ENCODE data around the gene RPL6.
"Not testable (repeated sequence)": the region's sequence is repeated elsewhere in the genome, so short reads cannot be mapped to it uniquely, and the experiment has no call there.

RPL6 gene

DNA sequence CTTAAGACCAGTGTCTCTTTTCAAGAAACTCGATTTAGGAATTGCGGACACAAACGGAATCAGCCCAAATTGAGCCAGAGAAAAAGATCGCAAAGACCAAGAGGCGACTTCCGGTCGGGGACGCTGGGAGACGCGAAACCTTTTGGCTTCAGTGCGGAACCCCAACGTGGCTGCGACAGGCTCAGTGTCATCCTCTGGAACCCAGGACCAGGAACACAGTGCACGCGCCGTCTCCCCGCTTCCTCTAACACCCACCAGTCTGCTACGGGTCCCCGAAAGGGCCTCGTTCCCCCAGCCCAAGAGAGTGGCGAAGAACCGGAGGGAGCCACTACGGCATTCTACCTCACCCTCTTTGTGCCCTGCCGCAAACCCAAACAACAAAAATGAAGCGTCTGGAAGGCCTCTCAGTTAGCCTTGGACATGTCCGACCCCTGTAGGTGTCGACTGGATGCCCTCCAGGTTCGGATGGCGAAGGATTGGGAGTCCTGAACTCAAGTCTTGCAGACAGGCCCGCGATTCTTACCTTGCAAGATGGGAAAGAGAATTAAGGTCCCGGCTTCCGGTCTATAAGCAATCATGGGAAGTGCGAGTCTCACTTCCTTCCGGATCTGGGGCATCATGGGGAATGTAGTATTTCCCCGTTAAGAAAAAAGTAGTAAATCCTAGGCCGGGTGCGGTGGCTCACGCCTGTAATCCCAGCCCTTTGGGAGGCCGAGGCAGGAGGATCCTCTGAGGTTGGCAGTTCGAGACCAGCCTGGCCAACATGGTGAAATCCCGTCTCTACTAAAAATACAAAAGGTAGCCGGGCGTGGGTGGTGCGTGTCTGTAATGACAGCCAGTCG, at the start of gene RPL6:
RPL6 (minus strand) TSS at position 542 of the 842 bp plus-strand sequence. CDS start 949 bp downstream, outside the sequence.
- peak; percentile 83 for DNase-seq

DNA sequence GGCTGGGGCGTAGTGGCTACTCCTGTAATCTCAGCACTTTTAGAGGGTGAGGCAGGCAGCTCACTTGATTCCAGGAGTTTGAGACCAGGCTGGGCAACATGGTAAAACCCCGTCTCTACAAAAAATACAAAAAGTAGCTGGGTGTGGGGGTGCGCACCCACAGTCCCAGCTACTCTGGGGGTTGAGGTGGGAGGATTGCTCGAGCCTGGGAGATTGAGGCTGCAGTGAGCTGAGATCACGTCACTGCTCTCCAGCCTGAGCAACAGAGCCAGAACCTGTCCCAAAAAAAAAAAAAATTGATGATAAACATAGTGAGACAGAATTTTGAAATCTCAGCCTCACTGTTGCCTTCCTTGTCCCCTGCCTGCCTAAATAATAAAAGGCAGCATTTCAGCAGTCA, 49.3 kb upstream of the RPL6 start:
- no peak for DNase-seq

DNA sequence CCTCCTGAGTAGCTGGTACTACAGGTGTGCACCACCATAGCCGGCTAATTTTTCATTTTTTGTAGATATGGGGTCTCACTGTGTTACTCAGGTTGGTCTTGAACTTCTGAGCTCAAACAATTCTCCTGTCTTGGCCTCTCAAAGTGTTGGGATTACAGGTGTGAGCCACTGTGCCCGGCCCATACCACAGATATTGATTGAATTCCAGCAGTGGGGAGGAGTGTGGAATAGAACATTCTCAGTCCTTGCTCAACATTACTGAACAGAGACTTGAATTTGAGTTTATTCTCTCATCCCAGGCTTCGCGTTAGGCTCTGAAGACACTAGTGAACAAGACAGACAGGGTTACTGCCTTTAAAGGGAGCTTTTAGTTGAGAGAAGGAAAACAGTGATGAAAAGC, 48.9 kb upstream of the RPL6 start:
- DNase-seq: no peak

DNA sequence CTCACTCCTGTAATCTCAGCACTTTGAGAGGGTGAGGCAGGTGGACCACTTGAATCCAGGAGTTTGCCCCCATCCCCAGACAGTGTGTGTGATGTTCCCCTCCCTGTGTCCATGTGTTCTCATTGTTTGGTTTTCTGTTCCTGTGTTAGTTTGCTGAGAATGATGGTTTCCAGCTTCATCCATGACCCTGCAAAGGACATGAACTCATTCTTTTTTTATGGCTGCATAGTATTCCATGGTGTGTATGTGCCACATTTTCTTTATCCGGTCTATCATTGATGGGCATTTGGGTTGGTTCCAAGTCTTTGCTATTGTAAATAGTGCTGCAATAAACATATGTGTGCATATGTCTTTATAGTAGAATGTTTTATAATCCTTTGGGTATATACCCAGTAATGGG, 47.7 kb upstream of the RPL6 start:
- DNase-seq: not testable (repeated sequence)

DNA sequence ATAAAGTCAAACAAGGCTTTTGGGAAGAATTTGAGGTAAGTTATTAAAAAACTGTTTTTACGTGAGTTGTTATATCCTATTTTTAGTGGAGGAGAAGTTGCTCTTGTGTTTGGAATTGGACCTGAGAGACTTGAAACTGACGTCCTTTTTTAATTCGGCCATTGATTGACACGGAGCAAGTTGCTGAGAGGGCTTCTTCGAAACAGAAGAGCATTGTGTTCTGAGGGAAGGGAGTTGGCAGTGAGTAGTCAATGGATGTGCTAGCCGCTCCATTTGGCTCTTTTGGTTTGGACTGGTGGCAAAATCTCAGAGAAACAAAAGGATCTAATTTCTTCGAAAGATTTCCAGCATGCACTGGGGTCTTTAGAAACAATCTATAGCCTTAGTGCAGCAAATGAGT, 46.6 kb upstream of the RPL6 start:
- no peak for DNase-seq

DNA sequence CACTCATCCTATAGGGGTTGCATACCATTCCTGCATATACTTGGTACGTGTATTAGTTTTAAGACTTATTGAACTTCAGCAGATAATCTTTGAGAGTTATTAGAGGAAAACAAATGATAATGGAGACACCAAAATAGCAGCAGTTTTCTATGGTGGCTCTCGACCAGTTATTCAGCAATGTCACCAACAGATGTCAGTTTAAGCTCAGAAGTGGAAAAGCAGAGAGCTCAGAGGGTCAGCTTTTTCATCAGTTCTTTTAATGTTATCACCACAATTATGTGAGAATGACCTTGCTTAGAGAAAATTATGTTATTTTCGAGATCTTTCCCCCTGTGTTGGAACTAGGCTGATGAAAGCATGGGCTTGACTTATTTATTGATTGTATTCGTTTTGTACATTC, 41.3 kb upstream of the RPL6 start:
- DNase-seq: no peak

DNA sequence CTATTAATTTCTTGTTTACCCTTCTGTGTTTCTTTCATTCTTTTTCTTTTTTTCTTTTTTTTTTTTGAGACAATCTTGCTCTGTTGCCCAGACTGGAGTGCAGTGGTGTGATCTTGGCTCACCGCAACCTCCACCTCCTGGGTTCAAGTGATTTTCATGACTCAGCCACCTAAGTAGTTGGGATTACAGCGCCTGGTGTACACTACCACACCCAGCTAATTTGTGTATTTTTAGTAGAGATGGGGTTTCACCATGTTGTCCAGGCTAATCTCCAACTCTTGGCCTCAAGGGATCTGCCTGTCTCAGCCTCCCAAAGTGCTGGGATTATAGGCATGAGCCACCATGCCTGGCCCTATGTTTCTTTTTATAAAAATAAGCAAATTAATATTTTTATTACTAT, 38.8 kb upstream of the RPL6 start:
- DNase-seq: not testable (repeated sequence)

DNA sequence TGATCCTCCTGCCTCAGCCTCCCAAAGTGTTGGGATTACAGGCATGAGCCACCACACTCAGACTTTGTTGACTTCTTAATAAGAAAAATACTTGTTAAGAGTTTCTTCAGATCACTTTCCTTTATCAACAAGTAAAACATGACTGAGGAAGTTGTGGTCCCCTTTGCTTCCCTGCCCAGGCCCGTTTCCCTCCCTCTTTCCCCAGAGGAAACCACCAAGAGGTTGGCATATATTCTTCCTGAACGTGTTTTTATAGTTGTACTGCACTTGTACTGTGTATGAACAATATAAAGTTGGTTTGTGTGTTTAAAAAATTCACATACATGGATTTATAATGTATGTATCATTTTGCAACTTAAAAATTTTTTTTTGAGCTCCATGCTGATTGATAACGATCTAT, 37.7 kb upstream of the RPL6 start:
- DNase-seq: no peak

DNA sequence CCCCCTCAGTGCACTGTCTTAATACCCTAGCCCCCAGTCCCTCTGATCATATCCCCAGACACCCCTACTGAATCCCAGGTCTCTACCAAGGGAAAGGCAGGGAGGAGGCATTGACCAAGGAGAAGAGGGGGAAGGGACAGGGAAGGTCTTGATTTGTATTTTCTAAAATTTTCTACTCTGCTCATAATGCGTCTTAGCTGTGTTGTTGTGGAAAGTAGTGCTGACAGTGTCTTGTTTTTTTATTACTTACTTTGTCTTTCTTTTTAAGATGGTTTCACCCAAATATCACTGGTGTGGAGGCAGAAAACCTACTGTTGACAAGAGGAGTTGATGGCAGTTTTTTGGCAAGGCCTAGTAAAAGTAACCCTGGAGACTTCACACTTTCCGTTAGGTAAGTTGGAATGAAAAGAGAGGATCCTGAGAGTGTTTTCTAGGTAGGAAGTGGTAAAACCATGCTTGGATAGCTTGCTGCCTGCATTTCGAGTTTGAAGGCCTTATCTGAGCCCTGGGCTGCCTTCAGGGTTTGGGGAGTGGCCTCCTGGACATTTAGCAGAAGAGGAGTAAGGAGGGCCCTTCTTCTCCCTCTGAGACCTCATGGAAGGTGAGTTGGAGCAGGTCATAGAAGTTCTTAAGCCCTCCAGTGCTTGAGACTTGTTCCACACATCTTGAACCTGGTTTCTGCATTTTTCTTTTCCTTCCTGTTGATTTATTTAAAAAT, 36.8 kb upstream of the RPL6 start:
- no peak for DNase-seq

DNA sequence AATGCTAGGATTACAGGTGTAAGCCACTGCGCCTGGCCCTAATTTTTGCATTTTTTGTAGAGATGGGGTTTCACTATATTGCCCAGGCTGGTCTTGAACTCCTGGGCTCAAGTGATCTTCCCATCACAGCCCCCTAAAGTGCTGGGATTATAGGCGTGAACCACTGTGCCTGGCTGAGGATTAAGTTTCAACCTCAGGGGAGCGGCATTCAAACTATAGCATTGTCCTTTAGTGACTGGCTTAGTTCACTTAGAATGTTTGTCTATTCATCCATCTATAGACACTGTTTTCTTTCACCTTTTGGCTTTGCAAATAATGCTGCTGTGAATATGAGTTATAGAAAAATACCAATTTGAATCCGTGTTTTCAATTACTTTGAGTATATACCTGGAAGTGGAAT, 34.5 kb upstream of the RPL6 start:
- no peak for DNase-seq

DNA sequence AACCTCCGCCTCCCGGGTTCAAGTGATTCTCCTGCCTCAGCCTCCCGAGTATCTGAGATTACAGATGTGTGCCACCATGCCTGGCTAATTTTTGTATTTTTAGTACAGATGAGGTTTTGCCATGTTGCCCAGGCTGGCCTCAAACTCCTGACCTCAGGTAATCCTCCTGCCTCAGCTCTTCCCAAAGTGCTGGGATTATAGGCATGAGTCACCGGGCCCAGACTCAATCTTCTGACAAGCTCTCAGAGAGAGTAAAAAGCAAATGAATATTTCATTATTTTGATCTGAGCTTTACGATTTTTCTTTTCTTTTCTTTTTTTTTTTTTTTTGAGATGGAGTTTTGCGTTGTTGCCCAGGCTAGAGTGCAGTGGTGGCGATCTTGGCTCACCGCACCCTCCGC, 31.2 kb upstream of the RPL6 start:
- DNase-seq: not testable (repeated sequence)

DNA sequence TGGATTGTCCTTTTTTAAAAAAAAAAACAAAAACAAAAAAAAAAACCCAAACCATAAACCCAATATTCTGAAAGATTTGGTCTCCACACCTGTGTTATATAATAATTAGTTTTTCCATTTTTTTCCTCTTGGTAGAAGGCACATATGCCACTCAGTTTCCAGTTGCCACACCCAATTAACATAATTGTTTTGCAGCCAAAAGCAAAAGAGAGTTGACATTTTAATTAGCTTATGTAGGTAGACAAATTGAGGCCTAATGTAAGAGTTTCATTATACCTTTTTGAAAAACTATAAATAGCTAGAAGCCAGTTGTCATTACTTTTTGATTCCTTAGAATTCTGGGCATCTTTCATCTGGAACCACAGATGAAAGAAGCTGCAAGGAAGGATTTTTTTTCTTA, 30.4 kb upstream of the RPL6 start:
- DNase-seq: no peak

DNA sequence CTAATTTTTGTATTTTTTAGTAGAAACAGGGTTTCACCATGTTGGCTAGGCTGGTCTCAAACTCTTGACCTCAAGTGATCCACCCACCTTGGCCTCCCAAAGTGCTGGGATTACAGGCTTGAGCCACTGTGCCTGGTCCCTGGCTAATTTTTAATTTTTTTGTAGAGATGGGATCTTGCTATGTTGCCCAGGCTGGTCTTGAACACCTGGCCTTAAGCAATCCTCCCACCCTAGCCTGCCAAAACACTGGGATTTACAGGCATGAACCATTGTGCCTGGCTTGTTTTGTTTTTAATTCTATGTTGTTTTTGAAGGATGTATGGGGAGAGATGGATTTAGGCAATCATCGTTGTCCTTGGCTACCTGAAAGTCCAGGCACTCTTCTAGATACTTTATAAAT, 29.2 kb upstream of the RPL6 start:
- not testable (repeated sequence) for DNase-seq

DNA sequence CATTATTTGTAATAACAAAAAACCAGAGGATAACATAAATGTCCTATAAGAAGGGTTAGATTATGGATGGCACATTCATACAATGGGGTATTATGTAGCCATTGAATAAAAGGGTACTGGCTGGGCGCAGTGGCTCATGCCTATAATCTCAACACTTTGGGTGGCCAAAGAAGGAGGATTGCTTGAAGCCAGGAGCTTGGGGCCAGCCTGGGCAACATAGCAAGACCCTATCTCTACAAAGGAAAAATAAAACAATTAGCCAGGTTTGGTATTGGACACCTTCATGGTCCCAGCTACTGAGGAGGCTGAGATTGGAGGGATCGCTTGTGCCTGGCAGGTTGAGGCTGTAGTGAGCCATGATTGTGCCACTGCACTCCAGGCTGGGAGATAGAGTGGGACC, 24.1 kb upstream of the RPL6 start:
- no peak for DNase-seq

DNA sequence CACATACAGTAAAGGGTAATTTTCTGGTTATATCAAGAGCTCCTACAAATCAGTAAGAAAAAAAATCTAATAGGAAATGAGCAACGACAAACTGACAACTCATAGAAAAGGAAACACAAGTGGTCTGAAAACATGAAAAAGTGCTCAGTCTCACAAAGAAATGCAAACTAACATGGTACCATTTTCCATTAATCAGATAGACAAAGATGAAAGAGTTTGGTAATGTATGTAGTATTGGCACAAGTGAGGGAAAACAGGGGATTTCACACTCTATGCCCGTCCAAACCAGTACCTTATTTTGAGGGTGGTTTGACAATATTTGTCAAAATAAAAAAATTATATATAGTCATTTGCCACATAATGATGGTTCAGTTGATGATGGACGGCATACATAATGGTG, 22.6 kb upstream of the RPL6 start:
- DNase-seq: no peak

DNA sequence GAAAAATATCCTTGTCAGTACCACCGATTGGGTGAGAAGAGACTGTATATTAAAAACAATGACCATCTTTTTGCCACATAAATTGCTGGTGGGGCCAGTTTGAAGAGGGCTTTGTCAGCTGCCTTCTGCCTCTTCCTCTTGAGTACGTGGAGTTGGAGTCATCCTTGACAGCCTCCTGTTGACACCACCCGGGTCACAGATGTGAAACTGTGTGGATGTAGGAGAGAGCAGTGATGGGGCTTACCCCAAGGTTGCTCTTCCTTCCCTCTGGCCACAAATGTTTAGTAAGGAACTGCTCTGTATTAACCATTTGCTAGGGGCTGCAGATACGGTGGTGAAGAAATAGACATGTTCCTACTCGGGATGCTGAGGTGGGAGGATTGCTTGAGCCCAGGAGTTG, 21.5 kb upstream of the RPL6 start:
- no peak for DNase-seq

DNA sequence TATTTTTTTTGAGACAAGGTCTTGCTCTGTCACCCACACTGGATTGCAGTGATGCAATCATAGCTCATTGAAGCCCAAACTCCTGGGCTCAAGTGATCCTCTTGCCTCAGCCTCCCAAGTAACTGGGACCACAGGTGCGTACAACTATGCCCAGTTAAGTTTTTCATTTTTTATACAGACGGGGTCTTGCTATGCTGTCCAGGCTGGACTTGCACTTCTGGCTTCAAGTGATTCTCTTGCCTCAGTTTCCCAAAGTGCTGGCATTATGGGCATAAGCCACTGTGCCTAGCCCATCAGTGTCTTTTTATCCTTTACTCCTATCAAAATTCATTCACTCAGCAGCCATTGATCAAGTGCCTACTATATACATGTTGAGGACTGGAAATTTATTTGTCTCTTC, 18.4 kb upstream of the RPL6 start:
- DNase-seq: no peak

DNA sequence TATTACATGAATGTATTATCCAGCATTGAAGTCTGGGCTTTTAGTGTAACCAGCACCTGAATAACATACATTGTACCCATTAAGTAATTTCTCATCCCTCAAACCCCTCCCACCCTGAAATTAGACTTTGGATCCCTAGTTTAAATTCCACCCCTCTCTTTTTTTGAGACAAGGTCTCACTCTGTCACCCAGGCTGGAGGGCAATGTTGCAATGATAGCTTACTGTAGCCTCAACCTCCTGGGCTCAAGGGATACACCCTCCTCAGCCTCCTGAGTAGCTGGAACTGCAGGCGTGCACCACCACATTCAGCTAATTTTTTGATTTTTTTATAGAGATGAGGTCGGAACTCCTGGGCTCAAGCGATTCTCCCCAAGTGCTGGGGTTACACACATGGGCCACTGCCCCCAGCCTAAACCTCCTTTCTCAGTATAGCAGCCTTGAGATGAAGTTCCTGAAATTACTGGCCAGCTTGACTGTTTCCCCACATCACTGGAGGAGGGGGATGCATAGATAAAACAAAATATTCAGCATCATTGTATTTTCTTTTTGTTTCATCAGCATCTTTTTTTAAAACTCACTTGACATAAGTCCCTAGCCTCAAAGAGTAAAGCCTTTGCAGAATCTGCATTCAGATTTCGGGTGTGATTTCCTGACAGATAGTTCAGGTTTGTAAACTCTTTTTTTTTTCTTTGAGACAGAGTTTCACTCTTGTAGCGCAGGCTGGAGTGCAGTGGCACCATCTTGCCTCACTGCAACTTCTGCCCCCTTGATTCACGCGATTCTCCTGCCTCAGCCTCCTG, 16.4 kb upstream of the RPL6 start:
- DNase-seq: no peak

DNA sequence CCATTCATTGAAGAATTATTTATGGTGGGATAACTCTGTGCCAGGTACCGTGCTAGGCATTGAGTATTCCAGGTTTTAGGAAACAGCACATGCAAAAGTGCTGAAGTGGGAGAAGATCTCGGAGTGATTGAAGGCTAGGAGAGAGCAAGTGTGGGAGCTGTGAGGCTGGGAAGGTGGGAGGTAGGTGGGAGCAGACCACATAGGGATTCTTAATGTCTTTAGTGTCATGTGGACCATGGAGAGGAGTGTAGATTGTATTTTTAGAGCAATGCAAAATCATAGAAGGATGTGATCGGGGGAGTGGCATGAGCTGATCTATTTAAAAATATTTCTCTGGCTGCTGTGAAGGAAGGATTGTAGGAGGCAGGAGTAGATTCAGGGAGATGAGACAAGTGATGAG, 14.7 kb upstream of the RPL6 start:
- DNase-seq: no peak

DNA sequence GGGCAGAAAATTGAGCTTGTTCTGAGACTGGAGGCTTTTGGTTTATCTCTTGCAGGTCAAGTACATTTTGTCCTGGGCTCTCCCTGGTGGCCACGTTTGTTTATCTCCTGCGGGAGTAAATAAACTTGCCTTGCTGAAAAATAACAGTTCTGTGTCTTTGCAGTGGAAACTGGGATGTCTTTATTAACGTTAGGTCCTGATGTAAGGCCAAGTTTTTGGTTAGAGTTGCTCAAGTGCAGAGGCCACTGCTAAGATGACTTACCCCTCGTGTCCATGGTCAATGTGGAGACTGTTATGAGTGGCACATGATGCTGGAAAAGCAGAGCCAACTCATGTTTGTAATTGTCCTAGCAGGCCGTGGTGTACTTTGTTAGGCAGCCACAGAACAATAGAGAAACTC, 13.1 kb upstream of the RPL6 start:
- DNase-seq: no peak

DNA sequence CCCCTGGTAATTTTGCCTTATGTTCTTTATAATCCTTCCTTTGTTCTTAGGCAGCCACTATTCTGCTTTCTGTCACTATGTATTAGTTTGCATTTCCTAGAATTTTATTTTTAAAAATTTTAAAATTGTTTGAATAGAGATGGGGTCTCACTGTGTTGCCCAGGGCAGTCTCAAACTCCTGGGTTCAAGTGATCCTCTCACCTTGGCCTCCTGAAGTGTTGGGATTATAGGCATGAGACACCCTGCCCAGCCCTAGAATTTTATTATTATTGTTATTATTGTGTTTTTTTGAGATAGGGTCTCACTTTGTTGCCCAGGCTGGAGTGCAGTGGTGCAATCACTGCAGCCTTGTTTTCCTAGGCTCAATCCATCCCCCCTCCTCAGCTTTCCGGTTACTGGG, 12.0 kb upstream of the RPL6 start:
- no peak for DNase-seq

DNA sequence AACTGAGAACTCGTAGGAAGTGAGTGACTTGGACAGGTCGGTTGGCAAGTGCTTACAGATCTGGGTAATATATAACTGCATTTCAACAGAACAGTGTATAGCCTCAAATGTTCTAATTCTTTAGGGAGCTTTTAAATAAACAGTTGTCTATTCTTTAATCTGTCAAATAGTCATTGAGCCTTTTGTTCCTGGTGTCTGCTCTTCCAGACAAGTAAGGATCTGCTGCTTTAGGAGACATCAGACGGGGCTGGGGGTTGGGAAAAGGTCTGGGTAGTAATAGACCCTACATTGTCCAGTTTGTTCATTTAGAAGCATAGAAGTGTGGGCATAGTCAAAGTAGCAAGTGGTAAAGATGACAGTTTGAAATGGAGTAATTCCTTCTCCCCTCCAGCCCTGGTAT, 11.3 kb upstream of the RPL6 start:
- no peak for DNase-seq

DNA sequence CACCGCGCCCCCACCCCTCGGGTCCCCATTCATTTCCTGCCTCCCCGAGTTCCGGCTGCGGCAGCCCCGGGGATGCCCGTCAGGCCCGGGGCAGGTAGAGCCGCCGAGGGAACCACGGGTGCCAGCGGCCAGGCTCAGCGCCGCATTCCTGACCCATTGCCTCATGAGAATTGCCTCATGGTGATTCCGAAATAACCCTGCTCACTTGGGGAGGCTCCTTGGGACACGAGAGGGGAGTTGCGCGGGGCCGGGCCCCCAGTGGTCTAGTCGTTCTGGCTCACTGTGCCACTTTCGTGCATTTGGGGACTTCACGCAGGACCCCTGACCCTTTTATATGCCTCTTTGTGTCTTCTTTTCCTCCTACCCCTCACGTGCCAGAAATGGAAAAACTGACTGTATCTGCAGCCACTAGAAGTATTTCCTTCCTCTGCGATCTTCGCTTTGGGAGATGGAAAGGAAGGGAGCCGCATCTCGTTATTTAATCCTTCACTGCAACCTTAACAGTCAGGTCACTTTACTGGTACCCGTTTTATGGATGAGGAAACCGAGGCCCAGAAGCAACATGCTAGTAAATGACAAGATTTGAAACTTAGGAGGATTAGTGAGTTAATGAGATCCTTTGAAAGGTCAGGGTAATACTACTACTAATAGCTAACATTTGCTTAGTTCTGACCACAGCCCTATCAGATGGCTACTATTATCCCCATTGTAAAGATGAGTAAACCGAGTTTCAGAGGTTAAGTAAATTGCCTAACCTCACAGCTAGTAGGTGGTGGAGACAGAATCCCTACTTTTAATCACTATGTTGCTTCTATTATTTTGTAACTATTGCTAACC, 10.1 kb upstream of the RPL6 start:
- no peak for DNase-seq

Data from NCI-H2081 treated with DMSO at 0.1 percent for 48 hours (cell line).